ENCODE measurements around the gene OR4C16. TPM values are rescaled to one million over a fixed set of nuclear protein-coding genes. Genes with fewer than 3 reads are reported as not detected.

OR4C16 gene
- not detected for total RNA-seq

GRCh38 chr11:55571828-55572227, at the start of gene OR4C16:
Gene OR4C16, plus strand, starts transcription at chr11:55572128. Its CDS starts 0 bp downstream, at chr11:55572128.
- no peak within 1 kb of the TSS for H3K9ac ChIP-seq (ENCODE audit: low read depth in 2 of 2, low read length in 2 of 2)
- no peak for TF ChIP-seq CTCF (IDR thresholded peaks at IDR 0.05)
- no peak for DNase-seq
- H3K27me3 ChIP-seq, result no peaks in the 10 kb centered on the region
- no peaks in the 10 kb centered on the region for H3K9me3 ChIP-seq
- no peaks in the 10 kb centered on the region for H3K4me1 ChIP-seq
- no peaks in the 10 kb centered on the region for H3K36me3 ChIP-seq
- intact Hi-C loops (cut with DNase I), result no loop called here
- no peak within 1 kb of the TSS for H3K27ac ChIP-seq
- no peak within 1 kb of the TSS for H3K4me3 ChIP-seq

GRCh38 chr11:55554169-55554568, 17.8 kb upstream of the OR4C16 start, which contains the start of gene OR4C15:
Gene OR4C15, plus strand, starts transcription at chr11:55554469. Its CDS starts 0 bp downstream, at chr11:55554469.
- TF ChIP-seq CTCF (IDR thresholded peaks at IDR 0.05), result no peak
- no peak within 1 kb of the TSS for H3K9ac ChIP-seq (ENCODE audit: low read depth in 2 of 2, low read length in 2 of 2)
- no peak within 1 kb of the TSS for H3K27ac ChIP-seq
- H3K36me3 ChIP-seq, result no peaks in the 10 kb centered on the region
- no peaks in the 10 kb centered on the region for H3K4me1 ChIP-seq
- intact Hi-C loops (cut with DNase I), result no loop called here
- H3K27me3 ChIP-seq, result no peaks in the 10 kb centered on the region
- no peak within 1 kb of the TSS for H3K4me3 ChIP-seq
- no peaks in the 10 kb centered on the region for H3K9me3 ChIP-seq
- no peak for DNase-seq

- TF ChIP-seq CTCF (IDR thresholded peaks at IDR 0.05), result no peak
- no peaks in the 10 kb centered on the region for H3K4me1 ChIP-seq
- DNase-seq, result no peak
- no peaks in the 10 kb centered on the region for H3K36me3 ChIP-seq
- H3K9ac ChIP-seq (ENCODE audit: low read depth in 2 of 2, low read length in 2 of 2), result no peak overlapping the region
- H3K4me3 ChIP-seq, result no peak overlapping the region
- intact Hi-C loops (cut with DNase I), result no loop called here
- no peaks in the 10 kb centered on the region for H3K27me3 ChIP-seq
- no peak overlapping the region for H3K27ac ChIP-seq
- H3K9me3 ChIP-seq, result no peaks in the 10 kb centered on the region
These were observed 620 bp downstream of the OR4C16 start for GRCh38 chr11:55572548-55572947.

- Histone ChIP-seq H3K9ac (ENCODE audit: low read depth in 2 of 2, low read length in 2 of 2) (no peak within 1 kb of the TSS), H3K27me3 (no peaks in the 10 kb centered on the region), H3K36me3 (no peaks in the 10 kb centered on the region), H3K4me1 (no peaks in the 10 kb centered on the region), H3K4me3 (no peak within 1 kb of the TSS), H3K9me3 (no peaks in the 10 kb centered on the region), H3K27ac (no peak within 1 kb of the TSS)
- no peak for DNase-seq
- no peak for TF ChIP-seq CTCF (IDR thresholded peaks at IDR 0.05)
- intact Hi-C loops (cut with DNase I), result no loop called here
These were observed 35.6 kb downstream of the OR4C16 start, which contains the start of gene OR4C11 for GRCh38 chr11:55607545-55607944. Gene OR4C11, minus strand, starts transcription at chr11:55607645. Its CDS starts 3,272 bp downstream, at chr11:55604373.

Other genes starting within 250 kb of the OR4C16 start
- not detected for gene OR4A16, start 228.9 kb upstream of the OR4C16 start, total RNA-seq
- not detected for gene OR4A15, start 204.2 kb upstream of the OR4C16 start, total RNA-seq
- not detected for gene OR4C15, start 17.7 kb upstream of the OR4C16 start, total RNA-seq
- gene OR4C11, start 35.5 kb downstream of the OR4C16 start, total RNA-seq, result not detected
- gene OR4P4, start 63.0 kb downstream of the OR4C16 start, total RNA-seq, result not detected
- not detected for gene OR4S2, start 76.2 kb downstream of the OR4C16 start, total RNA-seq
- not detected for gene OR4C6, start 90.1 kb downstream of the OR4C16 start, total RNA-seq
- gene OR5D13, start 201.3 kb downstream of the OR4C16 start, total RNA-seq, result not detected
- not detected for gene OR5D14, start 223.4 kb downstream of the OR4C16 start, total RNA-seq
- gene OR5L1, start 239.2 kb downstream of the OR4C16 start, total RNA-seq, result not detected
- not detected for gene OR5D18, start 247.5 kb downstream of the OR4C16 start, total RNA-seq

Measured in colonic mucosa (tissue), 4 donors.